DMS79 treated with DMSO at 0.1 percent for 48 hours (cell line): ENCODE measurements around the gene KIF21B.
"Not testable (repeated sequence)": the region's sequence is repeated elsewhere in the genome, so short reads cannot be mapped to it uniquely, and the experiment has no call there.

Experiments used
- DNase-seq: peaks from one replicate; lab custom pipeline; 2025; lab: John Stamatoyannopoulos, UW

The KIF21B gene

GRCh38 chr1:200935286-200935962 is 88.1 kb downstream of the KIF21B start:
- not testable (repeated sequence) for DNase-seq

GRCh38 chr1:200934676-200935245 is 88.8 kb downstream of the KIF21B start:
- DNase-seq: no peak

GRCh38 chr1:200931776-200932175 is 91.7 kb downstream of the KIF21B start:
- DNase-seq: no peak

GRCh38 chr1:200930285-200930684 is 93.2 kb downstream of the KIF21B start:
- not testable (repeated sequence) for DNase-seq

GRCh38 chr1:200929530-200930278 is 93.8 kb downstream of the KIF21B start:
- no peak for DNase-seq

- no peak for DNase-seq
Measured at GRCh38 chr1:200925831-200926230, 97.7 kb downstream of the KIF21B start.

GRCh38 chr1:200923601-200924000 is 99.9 kb downstream of the KIF21B start:
- DNase-seq: no peak

GRCh38 chr1:200922406-200922805 is 101.1 kb downstream of the KIF21B start:
- no peak for DNase-seq

- no peak for DNase-seq
Measured at GRCh38 chr1:200921571-200922110, 101.9 kb downstream of the KIF21B start.
